Naive B cell (primary cell): ENCODE data around the gene AGBL1. TPM values are rescaled to one million over a fixed set of nuclear protein-coding genes. Genes with fewer than 3 reads are reported as not detected.

Experiments
- ATAC-seq, 2 donors: fragments of 150-1000 bp; cut with Tn5 transposase; 2 replicates each; pipeline ENCODE4 v1.10.0; 2021; ENCODE audit warnings: low read depth in 2 of 2, mild to moderate bottlenecking in 2 of 2, moderate library complexity in 2 of 2
- DNase-seq: peaks from one replicate; pipeline ENCODE4 v3.0.0; 2022
- H3K27ac Mint-ChIP-seq, 6 donors: one replicate each; pipeline ENCODE4 v1.8.0; 2020 to 2022; ENCODE audit warnings: mild to moderate bottlenecking in 6 of 6, mixed read lengths in 6 of 6, moderate library complexity in 5 of 6, inconsistent platforms in 2 of 6
- H3K27me3 Mint-ChIP-seq, 3 donors: one replicate each; pipeline ENCODE4 v1.8.0; 2021 to 2022; ENCODE audit warnings: mixed read lengths in 3 of 3, mild to moderate bottlenecking in 1 of 3
- H3K36me3 Mint-ChIP-seq, 2 donors: one replicate each; pipeline ENCODE4 v1.8.0; 2020 to 2022; ENCODE audit warnings: mixed read lengths in 2 of 2, inconsistent platforms in 1 of 2, mild to moderate bottlenecking in 1 of 2
- H3K4me1 Mint-ChIP-seq, 3 donors: one replicate each; pipeline ENCODE4 v1.8.0; 2020 to 2022; ENCODE audit warnings: mixed read lengths in 3 of 3, inconsistent platforms in 1 of 3, mild to moderate bottlenecking in 1 of 3, moderate library complexity in 1 of 3
- H3K4me3 Mint-ChIP-seq, 8 donors: one replicate each; pipeline ENCODE4 v1.8.0; 2020 to 2022; ENCODE audit warnings: mild to moderate bottlenecking in 8 of 8, mixed read lengths in 8 of 8, moderate library complexity in 8 of 8, inconsistent platforms in 2 of 8
- H3K9me3 Mint-ChIP-seq, 7 donors: one replicate each; pipeline ENCODE4 v1.8.0; 2020 to 2022; ENCODE audit warnings: mixed read lengths in 7 of 7, mild to moderate bottlenecking in 5 of 7, inconsistent platforms in 2 of 7, moderate library complexity in 1 of 7
- polyA plus RNA-seq, 6 donors: library from polyadenylated mRNA; unstranded; fragments of 300-500 nt; fragmentation: Illumina TruSeq; gene quantifications; one replicate each; pipeline ENCODE4 v1.2.3, GENCODE V29; 2021; ENCODE audit warnings: low read depth in 6 of 6

AGBL1 gene
- polyA plus RNA-seq, 6 donors from 2014 or later, result not detected

DNA sequence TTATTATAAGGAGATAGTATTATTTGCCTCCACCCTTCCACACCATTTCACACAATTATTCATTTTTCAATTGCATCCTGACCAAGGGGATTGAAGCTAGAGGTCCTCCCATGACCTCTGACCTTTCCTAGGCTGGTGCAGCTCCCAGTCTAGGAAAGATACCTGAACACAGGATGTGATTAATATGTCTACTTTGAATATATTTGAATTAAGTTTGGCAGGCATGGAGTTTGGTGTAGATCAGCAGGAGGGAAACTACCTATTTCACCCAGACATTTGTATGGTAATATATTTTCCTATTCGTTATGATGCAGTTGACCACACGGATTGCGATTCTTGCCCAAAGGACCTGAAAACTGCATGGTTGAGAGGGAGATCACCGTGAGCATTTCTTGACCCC lies 596.3 kb downstream of the AGBL1 start:
- Mint-ChIP-seq H3K9me3 (peaks cover 0 to 7% (median 2%) of the 10 kb centered on the region in 7 donors), H3K4me3 (no peak overlapping the region), H3K36me3 (no peaks in the 10 kb centered on the region), H3K27ac (no peak overlapping the region), H3K27me3 (no peaks in the 10 kb centered on the region), H3K4me1 (no peaks in the 10 kb centered on the region)
- DNase-seq (no peak), ATAC-seq (no peak)

DNA sequence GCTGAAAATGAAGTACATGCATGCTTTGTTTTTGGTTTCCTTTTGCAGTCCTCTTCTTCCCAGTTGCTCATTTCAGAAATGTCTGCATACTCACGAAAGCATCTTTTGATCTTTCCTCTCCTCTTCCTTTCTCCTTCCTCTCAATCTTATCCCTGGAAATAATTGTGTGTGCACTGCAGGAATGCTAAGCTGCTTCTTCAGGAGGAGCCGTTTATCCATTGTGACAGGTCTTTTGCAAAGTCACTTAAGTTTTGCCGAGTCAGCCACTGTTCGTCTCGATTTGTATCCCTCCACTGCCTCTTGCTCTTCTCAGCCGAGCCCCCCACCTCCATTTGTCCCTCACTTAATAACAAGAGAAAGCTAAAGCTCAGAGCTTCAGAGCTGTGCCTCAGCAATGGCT lies 597.6 kb downstream of the AGBL1 start:
- H3K36me3 Mint-ChIP-seq, result no peaks in the 10 kb centered on the region
- H3K4me3 Mint-ChIP-seq, result no peak overlapping the region
- ATAC-seq, result no peak
- H3K4me1 Mint-ChIP-seq, result no peaks in the 10 kb centered on the region
- H3K27me3 Mint-ChIP-seq, result peaks cover 0 to 5% (median 5%) of the 10 kb centered on the region in 3 donors
- DNase-seq, result no peak
- no peak overlapping the region for H3K27ac Mint-ChIP-seq
- peaks cover 0 to 8% (median 2%) of the 10 kb centered on the region in 7 donors for H3K9me3 Mint-ChIP-seq

DNA sequence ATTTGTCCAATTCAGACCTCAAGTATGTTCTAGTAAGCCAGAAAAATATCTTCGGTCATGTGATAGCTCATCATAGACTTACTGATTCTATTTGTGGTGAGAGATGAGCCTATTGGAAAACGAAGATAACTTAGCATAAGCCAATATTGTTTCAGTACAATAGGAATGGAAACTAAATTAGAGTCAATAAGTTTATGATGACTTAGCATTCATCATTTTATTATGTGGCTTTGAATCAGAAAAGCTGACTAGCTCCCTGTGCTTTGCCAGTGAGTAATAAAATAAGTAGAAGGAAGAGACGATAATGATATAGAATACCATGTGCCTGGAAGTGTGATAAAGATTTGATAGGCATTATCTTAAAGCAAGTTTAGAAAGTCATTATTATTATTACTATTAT lies 605.6 kb downstream of the AGBL1 start:
- peaks cover 0 to 5% (median 2%) of the 10 kb centered on the region in 7 donors for H3K9me3 Mint-ChIP-seq
- DNase-seq (no peak), ATAC-seq (no peak)
- H3K27ac Mint-ChIP-seq, result no peak overlapping the region
- H3K4me3 Mint-ChIP-seq, result no peak overlapping the region
- H3K4me1 Mint-ChIP-seq, result no peaks in the 10 kb centered on the region
- H3K36me3 Mint-ChIP-seq, result no peaks in the 10 kb centered on the region
- H3K27me3 Mint-ChIP-seq, result peaks cover 0 to 10% (median 8%) of the 10 kb centered on the region in 3 donors

- ATAC-seq, result no peak
Measured at GRCh38 chr15:86689006-86689405, 609.3 kb downstream of the AGBL1 start.

GRCh38 chr15:86690566-86690965 lies 610.9 kb downstream of the AGBL1 start:
- DNase-seq, result no peak
- no peak overlapping the region for H3K4me3 Mint-ChIP-seq
- peaks cover 0 to 6% (median 0%) of the 10 kb centered on the region in 3 donors for H3K27me3 Mint-ChIP-seq
- no peaks in the 10 kb centered on the region for H3K36me3 Mint-ChIP-seq
- H3K27ac Mint-ChIP-seq, result no peak overlapping the region
- ATAC-seq, result no peak
- H3K9me3 Mint-ChIP-seq, result peaks cover 0 to 11% (median 6%) of the 10 kb centered on the region in 7 donors
- no peaks in the 10 kb centered on the region for H3K4me1 Mint-ChIP-seq

More at GRCh38 chr15:86689006-86689405, 609.3 kb downstream of the AGBL1 start:
- Mint-ChIP-seq H3K27ac (no peak overlapping the region), H3K27me3 (peaks cover 0 to 6% (median 4%) of the 10 kb centered on the region in 3 donors), H3K4me3 (no peak overlapping the region), H3K4me1 (no peaks in the 10 kb centered on the region), H3K9me3 (peaks cover 0 to 9% (median 4%) of the 10 kb centered on the region in 7 donors), H3K36me3 (no peaks in the 10 kb centered on the region)
- DNase-seq, result no peak

- Mint-ChIP-seq H3K36me3 (no peaks in the 10 kb centered on the region), H3K9me3 (peaks cover 0 to 11% (median 7%) of the 10 kb centered on the region in 7 donors), H3K27ac (no peak overlapping the region), H3K4me1 (no peaks in the 10 kb centered on the region), H3K27me3 (peaks cover 0 to 6% (median 0%) of the 10 kb centered on the region in 3 donors), H3K4me3 (no peak overlapping the region)
- ATAC-seq (no peak), DNase-seq (no peak)
Measured at GRCh38 chr15:86691091-86691663, 611.5 kb downstream of the AGBL1 start.

GRCh38 chr15:86700864-86701610 lies 621.4 kb downstream of the AGBL1 start:
- ATAC-seq, result no peak
- H3K4me3 Mint-ChIP-seq, result no peak overlapping the region
- no peaks in the 10 kb centered on the region for H3K4me1 Mint-ChIP-seq
- H3K27me3 Mint-ChIP-seq, result no peaks in the 10 kb centered on the region
- no peaks in the 10 kb centered on the region for H3K36me3 Mint-ChIP-seq
- H3K27ac Mint-ChIP-seq, result no peak overlapping the region
- DNase-seq, result no peak
- H3K9me3 Mint-ChIP-seq, result peaks cover 0 to 7% (median 0%) of the 10 kb centered on the region in 7 donors

DNA sequence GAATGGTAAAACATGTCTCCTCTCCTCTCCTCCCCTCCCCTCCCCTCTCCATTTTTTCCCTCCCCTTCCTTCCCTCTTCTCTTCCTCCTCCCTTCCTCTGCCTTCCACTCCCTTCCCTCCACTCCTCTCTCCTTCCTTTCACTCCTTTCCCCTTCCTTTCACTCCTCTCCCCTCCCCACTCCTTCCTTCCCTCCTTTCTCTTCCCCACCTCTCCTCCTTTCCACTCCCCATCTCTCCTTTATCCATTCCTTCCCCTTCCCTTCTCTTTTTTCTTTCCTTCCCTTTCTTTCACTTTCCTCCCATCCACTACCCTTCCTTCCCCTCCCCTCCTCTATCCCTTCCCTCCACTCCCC lies 621.9 kb downstream of the AGBL1 start:
- ATAC-seq, result no peak
- H3K4me1 Mint-ChIP-seq, result no peaks in the 10 kb centered on the region
- H3K9me3 Mint-ChIP-seq, result peaks cover 0 to 7% (median 0%) of the 10 kb centered on the region in 7 donors
- no peak for DNase-seq
- H3K36me3 Mint-ChIP-seq, result no peaks in the 10 kb centered on the region
- no peaks in the 10 kb centered on the region for H3K27me3 Mint-ChIP-seq
- H3K4me3 Mint-ChIP-seq, result no peak overlapping the region
- H3K27ac Mint-ChIP-seq, result no peak overlapping the region

DNA sequence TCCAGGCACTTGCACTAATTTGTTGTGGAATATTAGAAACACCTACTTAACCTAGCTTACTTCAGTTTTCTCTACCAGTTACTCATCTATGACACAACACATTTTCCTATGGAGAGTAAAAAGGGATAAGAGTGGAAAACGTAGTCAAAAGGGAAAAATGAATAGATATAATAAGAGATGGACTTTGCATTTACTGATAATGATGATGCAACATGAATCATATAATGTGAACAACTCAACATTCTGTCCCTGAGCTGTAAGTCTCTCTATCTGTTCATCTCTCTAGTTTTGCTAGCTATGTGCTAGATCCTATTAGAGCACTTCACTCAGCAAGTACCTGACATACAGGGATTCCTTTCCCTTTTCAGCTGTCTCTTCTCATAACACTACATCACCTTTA lies 627.1 kb downstream of the AGBL1 start:
- no peaks in the 10 kb centered on the region for H3K36me3 Mint-ChIP-seq
- H3K9me3 Mint-ChIP-seq, result peaks cover 0 to 7% (median 3%) of the 10 kb centered on the region in 7 donors
- no peak for DNase-seq
- H3K27me3 Mint-ChIP-seq, result no peaks in the 10 kb centered on the region
- no peak overlapping the region for H3K4me3 Mint-ChIP-seq
- no peak overlapping the region for H3K27ac Mint-ChIP-seq
- H3K4me1 Mint-ChIP-seq, result no peaks in the 10 kb centered on the region
- ATAC-seq, result no peak

DNA sequence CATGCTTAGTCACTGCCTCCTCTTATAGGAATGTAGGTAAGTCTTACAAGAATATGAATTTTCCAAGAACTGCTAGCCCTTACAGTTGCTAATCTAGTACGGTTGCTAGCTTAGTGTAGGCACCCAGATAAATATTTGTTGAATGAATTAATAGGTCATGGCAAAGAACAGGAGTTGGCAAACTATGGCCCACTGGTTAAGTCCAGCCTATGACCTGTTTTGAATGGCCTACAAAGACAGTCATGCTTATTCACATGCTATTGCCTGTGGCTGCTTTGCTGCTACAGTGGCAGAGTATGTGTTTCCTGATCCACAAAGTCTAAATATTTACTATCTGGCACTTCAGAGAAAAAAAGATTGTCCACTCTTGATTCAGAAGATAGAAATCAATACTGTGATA lies 631.8 kb downstream of the AGBL1 start:
- peaks cover 0 to 5% (median 0%) of the 10 kb centered on the region in 3 donors for H3K27me3 Mint-ChIP-seq
- no peak for DNase-seq
- H3K9me3 Mint-ChIP-seq, result peaks cover 0 to 6% (median 1%) of the 10 kb centered on the region in 7 donors
- no peak overlapping the region for H3K4me3 Mint-ChIP-seq
- no peak overlapping the region for H3K27ac Mint-ChIP-seq
- H3K4me1 Mint-ChIP-seq, result no peaks in the 10 kb centered on the region
- no peak for ATAC-seq
- no peaks in the 10 kb centered on the region for H3K36me3 Mint-ChIP-seq

- Mint-ChIP-seq H3K4me1 (no peaks in the 10 kb centered on the region), H3K27me3 (peaks cover 0 to 10% (median 0%) of the 10 kb centered on the region in 3 donors), H3K36me3 (no peaks in the 10 kb centered on the region), H3K27ac (no peak overlapping the region), H3K9me3 (peaks cover 0 to 3% (median 1%) of the 10 kb centered on the region in 7 donors), H3K4me3 (peak overlapping the region in 1 of 8 donors; percentile 41)
- DNase-seq (no peak), ATAC-seq (no peak)
Measured at GRCh38 chr15:86714241-86714640, 634.6 kb downstream of the AGBL1 start.

DNA sequence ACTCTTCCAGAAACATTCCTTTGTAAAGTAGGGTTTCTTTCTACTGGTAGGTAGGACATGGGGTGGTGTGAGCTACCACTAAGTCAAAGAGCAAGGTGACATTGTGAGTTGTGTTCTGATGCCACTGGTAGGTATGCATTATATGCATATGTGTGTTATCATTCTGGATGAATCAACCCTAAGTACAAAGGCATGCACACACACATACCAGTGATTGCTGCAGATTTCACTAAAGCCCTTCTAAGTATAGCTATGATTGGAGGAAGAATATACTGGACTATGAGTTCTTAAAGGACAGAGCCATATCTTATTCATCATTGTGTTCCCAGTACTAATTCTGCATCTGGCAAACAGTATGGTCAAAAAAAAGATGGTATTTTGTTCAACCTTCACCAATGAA lies 646.0 kb downstream of the AGBL1 start:
- no peaks in the 10 kb centered on the region for H3K36me3 Mint-ChIP-seq
- DNase-seq (no peak), ATAC-seq (no peak)
- H3K27ac Mint-ChIP-seq, result no peak overlapping the region
- peaks cover 4 to 10% (median 7%) of the 10 kb centered on the region in 7 donors for H3K9me3 Mint-ChIP-seq
- no peaks in the 10 kb centered on the region for H3K4me1 Mint-ChIP-seq
- no peak overlapping the region for H3K4me3 Mint-ChIP-seq
- H3K27me3 Mint-ChIP-seq, result no peaks in the 10 kb centered on the region

DNA sequence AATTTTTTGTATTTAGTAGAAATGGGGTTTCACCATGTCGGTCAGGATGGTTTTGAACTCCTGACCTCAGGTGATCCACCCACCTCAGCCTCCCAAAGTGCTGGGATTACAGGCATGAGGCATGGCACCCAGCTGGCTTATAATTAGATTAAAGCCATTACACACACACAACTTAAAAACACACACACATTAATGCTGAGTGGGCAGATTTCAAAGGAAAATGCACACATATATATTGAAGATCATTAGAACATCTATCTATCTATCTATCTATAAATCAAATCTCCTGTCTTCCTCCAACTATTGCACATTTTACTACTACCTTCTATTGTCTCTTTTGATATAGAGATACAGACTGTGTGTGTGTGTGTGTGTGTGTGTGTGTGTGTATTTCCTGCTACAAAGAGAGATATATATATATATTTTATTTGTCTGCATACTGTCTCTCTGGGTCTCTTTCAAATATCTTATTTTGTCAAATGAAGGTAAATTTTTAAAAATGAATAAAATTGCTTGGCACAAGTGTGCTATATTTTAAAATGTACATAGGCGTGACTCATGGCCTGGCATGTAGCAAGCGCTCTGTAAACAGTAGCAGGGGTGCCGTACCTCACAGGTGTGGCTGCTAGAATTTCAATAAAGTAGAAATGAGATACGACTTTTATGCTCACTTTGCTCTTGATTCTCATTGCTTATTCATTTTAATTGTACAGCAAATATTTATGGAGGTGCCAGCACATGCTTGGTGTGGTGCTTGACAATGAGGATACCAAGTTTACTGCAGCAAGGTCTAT lies 655.8 kb downstream of the AGBL1 start:
- H3K9me3 Mint-ChIP-seq, result peaks cover 0 to 10% (median 2%) of the 10 kb centered on the region in 7 donors
- no peak overlapping the region for H3K4me3 Mint-ChIP-seq
- no peaks in the 10 kb centered on the region for H3K4me1 Mint-ChIP-seq
- ATAC-seq, result no peak
- peaks cover 0 to 6% (median 0%) of the 10 kb centered on the region in 3 donors for H3K27me3 Mint-ChIP-seq
- no peak for DNase-seq
- H3K36me3 Mint-ChIP-seq, result no peaks in the 10 kb centered on the region
- H3K27ac Mint-ChIP-seq, result no peak overlapping the region
